ENCODE results near the gene PDE6B. TPM values are rescaled to one million over a fixed set of nuclear protein-coding genes. Genes with fewer than 3 reads are reported as not detected.
"Not testable (repeated sequence)": the region's sequence is repeated elsewhere in the genome, so short reads cannot be mapped to it uniquely, and the experiment has no call there.

Gene PDE6B
- polyA plus RNA-seq, 2 of the 4 experiments (the other 2 are of a cell fraction) = not detected

- ATAC-seq; H3K9me3 ChIP-seq; H3K27ac ChIP-seq; CTCF ChIA-PET; H3K4me1 ChIP-seq; H3K4me3 ChIP-seq; DNase-seq (ENCODE audit: low read depth in 1 of 2, low spot score in 1 of 2); H3K4me2 ChIP-seq; FAIRE-seq: not testable (repeated sequence)
- POLR2A ChIA-PET = interaction anchor here (0.6 kb wide), 1 partner anchor 217 kb away, joined by 3 read pairs; no protein-coding TSS in a partner anchor
- WGBS (ENCODE audit: missing lambda C conversion rate) = 93% methylated on average over 11 of the region's 11 CpGs
Measured at GRCh38 chr4:669806-670559, 44.6 kb downstream of the PDE6B start.

- Histone ChIP-seq H3K4me2 (no peak overlapping the region), H3K9me3 (no peaks in the 10 kb centered on the region), H3K4me3 (no peak overlapping the region), H3K27ac (no peak overlapping the region), H3K4me1 (peaks cover 10% of the 10 kb centered on the region; the same call in 2 of the 3 replicates)
- FAIRE-seq (no peak), DNase-seq (ENCODE audit: low read depth in 1 of 2, low spot score in 1 of 2) (no peak), ATAC-seq (no peak)
- ChIA-PET CTCF (no interaction called here), POLR2A (no interaction called here)
- TF ChIP-seq HDAC2 (IDR thresholded peaks at IDR 0.05) (no peak), POLR2A (IDR thresholded peaks at IDR 0.05; ENCODE audit: low read length) (no peak), JUN (IDR thresholded peaks at IDR 0.05) (no peak), SMC3 (IDR thresholded peaks at IDR 0.05) (no peak), RFX5 (IDR thresholded peaks at IDR 0.05) (no peak), CTCF (IDR thresholded peaks at IDR 0.05) (no peak), EP300 (IDR thresholded peaks at IDR 0.05) (no peak), CBX8 (IDR thresholded peaks at IDR 0.05) (no peak), POLR2AphosphoS2 (conservative IDR thresholded peaks at IDR 0.05; ENCODE audit: low read length) (no peak), FOXS1 (CRISPR knock-in tag; IDR thresholded peaks at IDR 0.05) (no peak), MAZ (IDR thresholded peaks at IDR 0.05; ENCODE audit: borderline replicate concordance, low read depth, low read length) (no peak)
- 89% methylated on average over 3 of the region's 3 CpGs for WGBS (ENCODE audit: missing lambda C conversion rate)
Measured at GRCh38 chr4:671769-672168, 46.4 kb downstream of the PDE6B start.

- peak in 1 of 2 experiments; percentile 7; a peak in 1 of 6 replicates for ATAC-seq
- no peak for FAIRE-seq
- Histone ChIP-seq H3K4me2 (peak overlapping the region; percentile 93), H3K4me3 (peak overlapping the region; percentile 96), H3K4me1 (peaks cover 10% of the 10 kb centered on the region; the same call in 2 of the 3 replicates), H3K27ac (peak overlapping the region; percentile 83 to 99), H3K9me3 (no peaks in the 10 kb centered on the region)
- POLR2A ChIA-PET = interaction anchor here (0.9 to 1.5 kb wide), 4 partner anchors 14 to 200 kb away, joined by 3 to 10 read pairs (median 5); no protein-coding TSS in a partner anchor
- CTCF ChIA-PET = interaction anchor here (0.6 to 1.5 kb wide), 3 partner anchors 10 to 45 kb away, joined by 3 to 6 read pairs (median 4); no protein-coding TSS in a partner anchor
- TF ChIP-seq TFCP2L1 (CRISPR knock-in tag; IDR thresholded peaks at IDR 0.05) (no peak), PHF8 (IDR thresholded peaks at IDR 0.05; ENCODE audit: borderline replicate concordance, low read depth) (0 out of 2 replicates have a peak, but pooled peaks have one; percentile 18), ATOH8 (CRISPR knock-in tag; IDR thresholded peaks at IDR 0.05; ENCODE audit: low read depth) (no peak), E2F6 (IDR thresholded peaks at IDR 0.05; ENCODE audit: borderline replicate concordance, low read depth) (peak; percentile 50; the same call in 1 of the 2 replicates), KDM5A (IDR thresholded peaks at IDR 0.05) (peak; percentile 41; the same call in 1 of the 2 replicates)
- WGBS (ENCODE audit: missing lambda C conversion rate) = 22% methylated on average over 25 of the region's 55 CpGs
- no peak for DNase-seq (ENCODE audit: low read depth in 1 of 2, low spot score in 1 of 2)
Measured at GRCh38 chr4:673349-674091, 48.1 kb downstream of the PDE6B start.
